ENCODE measurements around the gene LACTBL1. TPM values are rescaled to one million over a fixed set of nuclear protein-coding genes. Genes with fewer than 3 reads are reported as not detected.

The LACTBL1 gene
- polyA plus RNA-seq, 1 experiment = not detected

- H3K27me3 ChIP-seq (ENCODE audit: control insufficient read depth, insufficient read depth, low read length) = peaks cover 13% of the 10 kb centered on the region
- DNase-seq (ENCODE audit: low read depth) = no peak
- no peak for TF ChIP-seq CTCF (IDR thresholded peaks at IDR 0.05; ENCODE audit: insufficient read depth, low read depth, low read length)
- no peak overlapping the region for H3K4me3 ChIP-seq (ENCODE audit: low read depth, low read length)
- H3K36me3 ChIP-seq (ENCODE audit: control insufficient read depth, insufficient read depth, low read length) = no peaks in the 10 kb centered on the region
- ChIA-PET CTCF (interaction anchor here (1.7 kb wide), 1 partner anchor 29 kb away, joined by 3 read pairs; no protein-coding TSS in a partner anchor), POLR2A (no interaction called here)
Observed at GRCh38 chr1:22958556-22958955, 14.1 kb downstream of the LACTBL1 start.

- no peak for DNase-seq (ENCODE audit: low read depth)
- Histone ChIP-seq H3K4me3 (ENCODE audit: low read depth, low read length) (no peak overlapping the region), H3K36me3 (ENCODE audit: control insufficient read depth, insufficient read depth, low read length) (no peaks in the 10 kb centered on the region), H3K27me3 (ENCODE audit: control insufficient read depth, insufficient read depth, low read length) (peaks cover 15% of the 10 kb centered on the region)
- POLR2A ChIA-PET = no interaction called here
- no peak for TF ChIP-seq CTCF (IDR thresholded peaks at IDR 0.05; ENCODE audit: insufficient read depth, low read depth, low read length)
- CTCF ChIA-PET = interaction anchor here (1.0 to 3.2 kb wide), 3 partner anchors 7 to 283 kb away, joined by 3 to 18 read pairs (median 4); no protein-coding TSS in a partner anchor
Observed at GRCh38 chr1:22957066-22957465, 15.6 kb downstream of the LACTBL1 start.

GRCh38 chr1:22955146-22955545 is 17.5 kb downstream of the LACTBL1 start:
- H3K36me3 ChIP-seq (ENCODE audit: control insufficient read depth, insufficient read depth, low read length) = no peaks in the 10 kb centered on the region
- H3K27me3 ChIP-seq (ENCODE audit: control insufficient read depth, insufficient read depth, low read length) = peaks cover 16% of the 10 kb centered on the region
- H3K4me3 ChIP-seq (ENCODE audit: low read depth, low read length) = no peak overlapping the region
- no peak for TF ChIP-seq CTCF (IDR thresholded peaks at IDR 0.05; ENCODE audit: insufficient read depth, low read depth, low read length)
- ChIA-PET POLR2A (no interaction called here), CTCF (interaction anchor here (3.2 kb wide), 1 partner anchor 9 kb away, joined by 18 read pairs; no protein-coding TSS in a partner anchor)
- no peak for DNase-seq (ENCODE audit: low read depth)

GRCh38 chr1:22953740-22954141 is 18.9 kb downstream of the LACTBL1 start:
- no peak for TF ChIP-seq CTCF (IDR thresholded peaks at IDR 0.05; ENCODE audit: insufficient read depth, low read depth, low read length)
- Histone ChIP-seq H3K36me3 (ENCODE audit: control insufficient read depth, insufficient read depth, low read length) (no peaks in the 10 kb centered on the region), H3K27me3 (ENCODE audit: control insufficient read depth, insufficient read depth, low read length) (peaks cover 15% of the 10 kb centered on the region), H3K4me3 (ENCODE audit: low read depth, low read length) (no peak overlapping the region)
- CTCF ChIA-PET = no interaction called here
- no peak for DNase-seq (ENCODE audit: low read depth)
- POLR2A ChIA-PET = no interaction called here

GRCh38 chr1:22953057-22953739 is 19.5 kb downstream of the LACTBL1 start:
- DNase-seq (ENCODE audit: low read depth) = no peak
- ChIA-PET POLR2A (no interaction called here), CTCF (interaction anchor here (1.2 kb wide), 1 partner anchor 22 kb away, joined by 3 read pairs; no protein-coding TSS in a partner anchor)
- Histone ChIP-seq H3K27me3 (ENCODE audit: control insufficient read depth, insufficient read depth, low read length) (peaks cover 17% of the 10 kb centered on the region), H3K36me3 (ENCODE audit: control insufficient read depth, insufficient read depth, low read length) (no peaks in the 10 kb centered on the region), H3K4me3 (ENCODE audit: low read depth, low read length) (no peak overlapping the region)
- no peak for TF ChIP-seq CTCF (IDR thresholded peaks at IDR 0.05; ENCODE audit: insufficient read depth, low read depth, low read length)
